ENCODE results near the gene GDPD5.

- TF ChIP-seq EZH2 (IDR thresholded peaks at IDR 0.05; ENCODE audit: borderline replicate concordance, low read depth, low read length, severe bottlenecking), result no peak
- no peak for TF ChIP-seq CTCF (IDR thresholded peaks at IDR 0.05; ENCODE audit: borderline replicate concordance, extremely low read depth, low read length, poor library complexity, severe bottlenecking)
These were observed 90.2 kb downstream of the GDPD5 start for GRCh38 chr11:75435571-75435925.
